ENCODE results near the gene EPAS1.

EPAS1 gene

DNA sequence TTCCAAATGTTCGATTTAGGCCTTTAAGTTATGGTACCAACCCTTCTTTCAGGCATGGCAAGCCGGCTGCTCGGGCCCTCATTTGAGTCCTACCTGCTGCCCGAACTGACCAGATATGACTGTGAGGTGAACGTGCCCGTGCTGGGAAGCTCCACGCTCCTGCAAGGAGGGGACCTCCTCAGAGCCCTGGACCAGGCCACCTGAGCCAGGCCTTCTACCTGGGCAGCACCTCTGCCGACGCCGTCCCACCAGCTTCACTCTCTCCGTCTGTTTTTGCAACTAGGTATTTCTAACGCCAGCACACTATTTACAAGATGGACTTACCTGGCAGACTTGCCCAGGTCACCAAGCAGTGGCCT lies 87.2 kb downstream of the EPAS1 start:
- no peak for DNase-seq (ENCODE audit: extremely low read depth, low read depth)
- TF ChIP-seq, protein P1, sequence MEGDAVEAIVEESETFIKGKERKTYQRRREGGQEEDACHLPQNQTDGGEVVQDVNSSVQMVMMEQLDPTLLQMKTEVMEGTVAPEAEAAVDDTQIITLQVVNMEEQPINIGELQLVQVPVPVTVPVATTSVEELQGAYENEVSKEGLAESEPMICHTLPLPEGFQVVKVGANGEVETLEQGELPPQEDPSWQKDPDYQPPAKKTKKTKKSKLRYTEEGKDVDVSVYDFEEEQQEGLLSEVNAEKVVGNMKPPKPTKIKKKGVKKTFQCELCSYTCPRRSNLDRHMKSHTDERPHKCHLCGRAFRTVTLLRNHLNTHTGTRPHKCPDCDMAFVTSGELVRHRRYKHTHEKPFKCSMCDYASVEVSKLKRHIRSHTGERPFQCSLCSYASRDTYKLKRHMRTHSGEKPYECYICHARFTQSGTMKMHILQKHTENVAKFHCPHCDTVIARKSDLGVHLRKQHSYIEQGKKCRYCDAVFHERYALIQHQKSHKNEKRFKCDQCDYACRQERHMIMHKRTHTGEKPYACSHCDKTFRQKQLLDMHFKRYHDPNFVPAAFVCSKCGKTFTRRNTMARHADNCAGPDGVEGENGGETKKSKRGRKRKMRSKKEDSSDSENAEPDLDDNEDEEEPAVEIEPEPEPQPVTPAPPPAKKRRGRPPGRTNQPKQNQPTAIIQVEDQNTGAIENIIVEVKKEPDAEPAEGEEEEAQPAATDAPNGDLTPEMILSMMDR (IDR thresholded peaks at IDR 0.05; ENCODE audit: low read depth, low read length): no peak

DNA sequence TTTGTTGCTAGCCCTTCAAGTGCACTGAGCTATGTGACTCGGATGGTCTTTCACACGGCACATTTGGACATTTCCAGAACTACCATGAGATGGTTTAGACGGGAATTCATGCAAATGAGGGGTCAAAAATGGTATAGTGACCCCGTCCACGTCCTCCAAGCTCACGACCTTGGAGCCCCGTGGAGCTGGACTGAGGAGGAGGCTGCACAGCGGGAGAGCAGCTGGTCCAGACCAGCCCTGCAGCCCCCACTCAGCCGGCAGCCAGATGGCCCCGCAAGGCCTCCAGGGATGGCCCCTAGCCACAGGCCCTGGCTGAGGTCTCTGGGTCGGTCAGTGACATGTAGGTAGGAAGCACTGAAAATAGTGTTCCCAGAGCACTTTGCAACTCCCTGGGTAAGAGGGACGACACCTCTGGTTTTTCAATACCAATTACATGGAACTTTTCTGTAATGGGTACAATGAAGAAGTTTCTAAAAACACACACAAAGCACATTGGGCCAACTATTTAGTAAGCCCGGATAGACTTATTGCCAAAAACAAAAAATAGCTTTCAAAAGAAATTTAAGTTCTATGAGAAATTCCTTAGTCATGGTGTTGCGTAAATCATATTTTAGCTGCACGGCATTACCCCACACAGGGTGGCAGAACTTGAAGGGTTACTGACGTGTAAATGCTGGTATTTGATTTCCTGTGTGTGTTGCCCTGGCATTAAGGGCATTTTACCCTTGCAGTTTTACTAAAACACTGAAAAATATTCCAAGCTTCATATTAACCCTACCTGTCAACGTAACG lies 88.8 kb downstream of the EPAS1 start:
- TF ChIP-seq, protein P1 (IDR thresholded peaks at IDR 0.05; ENCODE audit: low read depth, low read length): no peak

DNA sequence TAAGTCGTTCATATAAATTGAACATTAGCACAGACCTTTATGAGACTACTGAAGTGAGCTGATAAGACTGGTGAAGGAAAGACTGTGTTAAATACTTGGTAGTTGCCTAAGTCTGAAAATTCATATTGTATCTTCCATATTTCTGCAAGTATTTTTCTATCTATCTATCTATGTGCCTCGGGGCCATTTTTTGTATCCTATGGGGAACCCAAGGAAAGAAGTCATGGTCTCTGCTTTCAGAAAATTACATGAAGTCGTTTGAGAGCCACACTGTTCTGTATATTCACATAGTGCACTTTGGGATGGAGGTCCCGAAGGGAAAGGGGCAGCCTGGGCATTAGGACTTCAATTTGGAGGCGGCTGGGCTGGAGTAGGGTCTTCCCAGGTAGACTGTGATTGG lies 89.6 kb downstream of the EPAS1 start:
- DNase-seq (ENCODE audit: extremely low read depth, low read depth): no peak
- TF ChIP-seq, protein P1 (IDR thresholded peaks at IDR 0.05; ENCODE audit: low read depth, low read length): no peak

More for the DNA sequence above, 88.8 kb downstream of the EPAS1 start:
- peak; percentile 44 for DNase-seq (ENCODE audit: extremely low read depth, low read depth)

DNA sequence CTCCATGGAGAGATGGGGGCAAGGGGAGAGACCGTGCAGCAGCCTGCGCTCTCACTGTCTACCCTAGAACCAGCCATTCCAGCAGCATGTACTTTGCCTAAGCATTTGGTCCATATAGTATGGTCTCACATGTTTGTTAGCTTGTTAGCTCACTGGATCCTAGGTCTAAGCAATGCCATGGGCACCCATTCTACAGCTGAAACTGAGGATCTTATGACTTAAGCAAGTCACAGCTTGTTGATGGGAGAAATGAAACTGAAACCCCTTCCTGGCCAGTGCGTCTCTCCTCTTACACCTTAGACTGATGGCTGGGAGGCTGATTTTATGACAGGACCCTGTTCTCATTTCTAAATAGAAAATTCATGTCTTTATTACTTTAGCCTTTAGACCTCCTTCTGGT lies 90.1 kb downstream of the EPAS1 start:
- TF ChIP-seq, protein P1 (IDR thresholded peaks at IDR 0.05; ENCODE audit: low read depth, low read length): no peak
- DNase-seq (ENCODE audit: extremely low read depth, low read depth): no peak

DNA sequence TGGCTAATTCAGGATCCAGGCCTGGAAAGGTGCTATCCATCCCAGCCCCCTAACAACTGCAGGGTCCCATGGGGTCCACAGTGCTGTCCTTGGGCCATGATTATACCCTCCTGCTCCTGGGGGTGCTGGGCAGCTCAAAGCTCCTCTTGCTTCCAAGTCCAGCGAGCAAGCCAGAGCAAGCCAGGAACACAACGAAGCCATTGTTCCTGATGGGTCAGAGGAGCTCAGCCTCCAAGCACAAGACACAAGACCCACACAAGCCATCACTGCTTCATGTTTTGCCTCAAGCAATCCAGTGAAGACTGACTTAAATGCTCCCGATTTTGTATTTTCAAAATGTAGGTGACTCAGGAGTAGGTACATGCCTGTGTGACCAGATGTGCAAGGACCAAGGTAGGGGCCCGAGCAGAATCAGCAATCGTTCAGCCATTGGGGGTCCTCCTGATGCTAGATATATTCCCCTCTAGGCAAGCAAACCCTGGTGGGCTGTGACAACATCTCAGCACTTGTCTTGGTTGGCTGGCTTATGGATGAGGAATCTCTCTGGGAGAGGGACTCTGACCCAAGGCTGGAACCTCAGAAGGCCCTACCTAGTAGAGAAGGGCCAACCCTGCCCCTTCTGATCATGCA lies 90.8 kb downstream of the EPAS1 start:
- no peak for DNase-seq (ENCODE audit: extremely low read depth, low read depth)
- TF ChIP-seq, protein P1 (IDR thresholded peaks at IDR 0.05; ENCODE audit: low read depth, low read length): no peak

DNA sequence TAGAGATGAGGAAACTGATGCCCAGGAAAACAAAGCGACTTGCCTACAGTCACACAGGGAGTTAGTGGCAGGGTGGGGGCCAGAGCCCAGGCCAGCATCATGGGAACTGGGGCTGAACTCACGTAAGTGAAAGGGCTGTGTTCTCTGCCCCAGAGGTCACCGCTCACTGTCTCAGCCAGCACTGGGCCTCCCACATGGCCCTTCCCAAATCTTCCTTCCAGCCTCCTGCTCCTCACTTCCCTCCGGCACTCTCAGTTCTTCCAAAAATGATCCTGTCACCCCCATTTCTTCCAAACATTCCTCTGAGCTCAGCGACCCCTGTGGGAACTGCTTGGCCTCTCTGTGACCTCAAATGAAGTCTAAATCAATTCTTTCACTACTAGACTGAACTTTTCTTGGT lies 91.7 kb downstream of the EPAS1 start:
- DNase-seq (ENCODE audit: extremely low read depth, low read depth): no peak
- TF ChIP-seq, protein P1 (IDR thresholded peaks at IDR 0.05; ENCODE audit: low read depth, low read length): no peak

DNA sequence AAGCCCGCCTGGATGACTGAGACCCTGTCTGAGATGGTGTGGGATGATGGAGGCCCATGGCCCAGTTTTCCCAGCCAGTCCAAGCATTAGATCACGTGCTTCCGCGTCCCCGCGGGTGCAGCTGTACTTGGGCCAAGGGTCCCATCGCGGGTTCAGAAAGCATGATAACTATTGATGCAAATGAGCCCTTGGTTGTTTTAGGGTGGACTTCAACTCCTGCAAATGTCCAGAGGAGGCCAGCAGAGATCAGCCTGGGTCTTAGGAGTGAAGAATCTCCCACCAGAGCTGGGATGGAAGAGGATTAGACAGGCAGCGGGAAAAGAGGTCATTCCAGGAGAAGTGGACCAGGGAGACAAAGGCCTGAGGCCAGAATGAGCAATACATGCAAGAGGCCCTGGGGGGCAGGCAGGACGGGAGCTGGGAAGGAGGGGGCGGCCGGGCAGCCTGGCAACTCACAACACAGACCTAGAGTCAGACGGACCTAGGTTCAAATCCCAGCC lies 92.3 kb downstream of the EPAS1 start:
- DNase-seq (ENCODE audit: extremely low read depth, low read depth): no peak
- TF ChIP-seq, protein P1 (IDR thresholded peaks at IDR 0.05; ENCODE audit: low read depth, low read length): no peak

Measured in AG09319 (cell line).